Pancreas (tissue), 10 donors: ENCODE data around the gene ATP8B4. TPM values are rescaled to one million over a fixed set of nuclear protein-coding genes. Genes with fewer than 3 reads are reported as not detected.

Experiments
- ATAC-seq, 4 donors: fragments of 200-7000 bp; cut with Tn5 transposase; one replicate each; pipeline versions ENCODE4 v1.8.0 to v1.9.1; 2020; ENCODE audit warnings: mild to moderate bottlenecking in 4 of 4, moderate library complexity in 4 of 4
- DNase-seq, 6 donors: peaks; one replicate each; pipeline ENCODE4 v3.0.0-alpha.2; 2020
- FAIRE-seq: peaks from 2 replicates; lab custom pipeline; 2012; peaks lifted over from hg19 to GRCh38; lab: Jason Lieb, UNC
- H3K27ac ChIP-seq, 4 donors: fragments of 200-600 bp; sonication (generic); 1 replicate in 3 of 4; 2 replicates in 1 of 4; pipeline versions ENCODE4 v1.5.0 to v1.8.0; 2020
- H3K27me3 ChIP-seq, 4 donors: fragments of 200-600 bp; one replicate each; pipeline ENCODE4 v1.8.0; 2021
- H3K36me3 ChIP-seq, 3 donors: fragments of 200-600 bp; sonication (generic) in 1 of 3; one replicate each; pipeline versions ENCODE4 v1.5.0 to v1.8.0; 2020 to 2021
- H3K4me1 ChIP-seq, 3 donors: fragments of 200-600 bp; one replicate each; pipeline ENCODE4 v1.8.0; 2021
- H3K4me3 ChIP-seq, 4 donors: fragments of 200-600 bp; sonication (generic) in 2 of 4; one replicate each; pipeline versions ENCODE4 v1.5.0 to v1.8.0; 2020 to 2021
- H3K9me3 ChIP-seq, 4 donors: fragments of 200-600 bp; one replicate each; pipeline ENCODE4 v1.8.0; 2021
- WGBS, 2 donors: extraction: QIAGEN DNeasy Blood & Tissue Kit; methylation state at CpG; one replicate each; pipeline ENCODE4 v1.1.7; 2013; 5-methylcytosine and 5-hydroxymethylcytosine counted together
- intact Hi-C, 3 donors: fragments of 100-400 bp; cut with DNase I; formaldehyde crosslinking; loops; one replicate each; pipeline versions ENCODE4 v1.11.1 to v1.14.2; 2022
- polyA plus RNA-seq, 2 donors: library from polyadenylated mRNA; stranded (reverse); fragments of 200-250 nt; gene quantifications; one replicate each; pipeline ENCODE4 v1.2.3, GENCODE V29; 2013
- total RNA-seq, 6 donors: library from RNA; stranded (reverse); fragmentation: NEBNext Ultra II Directional in 4 of 6; extraction: Animal tissue kit (Norgen Biotek cat#: 25700) in 4 of 6; gene quantifications; one replicate each; pipeline versions ENCODE4 v1.2.1 to v1.2.4, GENCODE V29; 2021 to 2023
- TF ChIP-seq, protein P1 (sequence below), 4 donors: fragments of 200-600 bp; sonication (generic) in 3 of 4; IDR thresholded peaks; one replicate each; pipeline versions ENCODE4 v1.5.0 to v1.8.0; 2021; ENCODE audit warnings: antibody characterized with exemption in 4 of 4
- donor health status: healthy with polysubstance abuse.
- donor health status: DM: no; HTN: no; CAD: no; lungs with moderate emphysema.
- donor health status: DM: no; HTN: no; CAD: no.
- donor health status: control.
- donor health status: control.
- donor health status: Bipolar disorder and iron deficiency.
- donor health status: DM: yes; HTN: yes; CAD: no.
- donor health status: DM: no; HTN: no; CAD: no.
- donor health status: DM: no; HTN: no; CAD: no.
- donor health status: DM: yes; HTN: yes; CAD: no.

Gene ATP8B4
- total and polyA plus RNA-seq, 8 donors = 0.55 to 5.3 (median 0.97) TPM

DNA sequence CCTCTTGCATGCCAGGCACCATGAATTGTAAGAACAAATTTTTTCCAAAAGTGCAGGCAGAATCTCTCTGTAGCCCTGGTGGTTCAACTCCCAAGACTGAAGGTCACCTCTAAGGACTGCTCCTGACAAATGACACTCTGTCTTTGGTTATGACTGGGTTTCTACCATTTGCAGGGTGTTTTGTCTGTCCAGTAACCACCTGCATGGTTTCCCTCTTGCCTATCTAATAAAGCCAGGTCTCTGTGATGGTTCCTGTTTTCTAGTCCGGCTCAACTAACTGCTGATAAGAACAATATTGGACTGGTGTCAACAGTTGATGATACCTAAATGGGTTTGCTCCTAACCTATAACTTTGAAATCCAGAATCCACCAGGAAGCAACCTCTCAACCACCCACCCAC lies 43.7 kb downstream of the ATP8B4 start:
- Histone ChIP-seq H3K27me3 (no peaks in the 10 kb centered on the region), H3K27ac (no peak overlapping the region), H3K4me1 (no peaks in the 10 kb centered on the region), H3K9me3 (no peaks in the 10 kb centered on the region), H3K36me3 (no peaks in the 10 kb centered on the region), H3K4me3 (no peak overlapping the region)
- intact Hi-C loops = no loop called here
- TF ChIP-seq, protein P1, sequence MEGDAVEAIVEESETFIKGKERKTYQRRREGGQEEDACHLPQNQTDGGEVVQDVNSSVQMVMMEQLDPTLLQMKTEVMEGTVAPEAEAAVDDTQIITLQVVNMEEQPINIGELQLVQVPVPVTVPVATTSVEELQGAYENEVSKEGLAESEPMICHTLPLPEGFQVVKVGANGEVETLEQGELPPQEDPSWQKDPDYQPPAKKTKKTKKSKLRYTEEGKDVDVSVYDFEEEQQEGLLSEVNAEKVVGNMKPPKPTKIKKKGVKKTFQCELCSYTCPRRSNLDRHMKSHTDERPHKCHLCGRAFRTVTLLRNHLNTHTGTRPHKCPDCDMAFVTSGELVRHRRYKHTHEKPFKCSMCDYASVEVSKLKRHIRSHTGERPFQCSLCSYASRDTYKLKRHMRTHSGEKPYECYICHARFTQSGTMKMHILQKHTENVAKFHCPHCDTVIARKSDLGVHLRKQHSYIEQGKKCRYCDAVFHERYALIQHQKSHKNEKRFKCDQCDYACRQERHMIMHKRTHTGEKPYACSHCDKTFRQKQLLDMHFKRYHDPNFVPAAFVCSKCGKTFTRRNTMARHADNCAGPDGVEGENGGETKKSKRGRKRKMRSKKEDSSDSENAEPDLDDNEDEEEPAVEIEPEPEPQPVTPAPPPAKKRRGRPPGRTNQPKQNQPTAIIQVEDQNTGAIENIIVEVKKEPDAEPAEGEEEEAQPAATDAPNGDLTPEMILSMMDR (IDR thresholded peaks at IDR 0.05) = no peak
- ATAC-seq (no peak), FAIRE-seq (no peak), DNase-seq (no peak)
- WGBS, 2 donors = 29 to 60% methylated on average over 1 of the region's 1 CpG

DNA sequence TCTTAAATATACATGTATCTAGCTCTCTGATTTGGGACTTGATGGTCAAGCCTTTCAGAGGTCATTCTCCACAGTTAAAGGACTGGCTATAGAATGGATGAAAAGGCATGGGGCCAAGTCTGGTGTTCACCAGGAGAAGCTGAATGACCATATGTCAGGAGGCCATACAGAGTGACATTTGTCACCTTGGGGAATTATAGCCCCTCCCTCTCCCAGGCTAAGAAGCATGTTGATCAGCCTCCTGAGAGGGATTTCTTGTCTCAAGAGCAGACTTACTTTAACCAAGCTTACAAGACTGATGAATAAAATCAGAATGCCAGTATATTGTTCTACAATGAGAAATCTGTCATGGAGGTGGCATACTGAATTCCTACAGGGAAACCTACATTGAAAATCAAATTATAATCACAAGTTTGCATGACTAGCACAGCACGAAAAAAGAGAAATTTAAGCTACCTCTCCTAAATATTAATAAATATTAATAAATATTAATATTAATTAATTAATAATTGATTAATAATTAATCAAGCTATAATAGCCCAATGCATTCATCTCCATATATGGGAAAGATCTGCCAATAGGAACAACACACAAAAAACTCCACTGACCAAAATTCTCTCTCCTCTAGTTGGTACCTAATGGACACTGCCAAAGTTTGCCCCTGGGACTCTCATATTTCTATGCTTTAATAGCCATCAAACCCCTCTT lies 47.3 kb downstream of the ATP8B4 start:
- 94 to 98% methylated on average over 1 of the region's 1 CpG for WGBS, 2 donors
- no peak for FAIRE-seq
- intact Hi-C loops = no loop called here

GRCh38 chr15:50068016-50068415 lies 51.0 kb downstream of the ATP8B4 start:
- H3K9me3 ChIP-seq = no peaks in the 10 kb centered on the region
- 70 to 73% methylated on average over 3 of the region's 3 CpGs for WGBS, 2 donors
- no peaks in the 10 kb centered on the region for H3K36me3 ChIP-seq
- TF ChIP-seq, protein P1 (IDR thresholded peaks at IDR 0.05) = no peak
- DNase-seq (no peak), FAIRE-seq (no peak), ATAC-seq (no peak)
- no peak overlapping the region for H3K27ac ChIP-seq
- H3K27me3 ChIP-seq = no peaks in the 10 kb centered on the region
- no peak overlapping the region for H3K4me3 ChIP-seq
- intact Hi-C loops = no loop called here
- no peaks in the 10 kb centered on the region for H3K4me1 ChIP-seq

More for the DNA sequence above, 47.3 kb downstream of the ATP8B4 start:
- no peak overlapping the region for H3K4me3 ChIP-seq
- H3K36me3 ChIP-seq = no peaks in the 10 kb centered on the region
- TF ChIP-seq, protein P1 (IDR thresholded peaks at IDR 0.05) = no peak
- DNase-seq (no peak), ATAC-seq (no peak)
- no peaks in the 10 kb centered on the region for H3K9me3 ChIP-seq
- no peaks in the 10 kb centered on the region for H3K4me1 ChIP-seq
- no peaks in the 10 kb centered on the region for H3K27me3 ChIP-seq
- no peak overlapping the region for H3K27ac ChIP-seq

DNA sequence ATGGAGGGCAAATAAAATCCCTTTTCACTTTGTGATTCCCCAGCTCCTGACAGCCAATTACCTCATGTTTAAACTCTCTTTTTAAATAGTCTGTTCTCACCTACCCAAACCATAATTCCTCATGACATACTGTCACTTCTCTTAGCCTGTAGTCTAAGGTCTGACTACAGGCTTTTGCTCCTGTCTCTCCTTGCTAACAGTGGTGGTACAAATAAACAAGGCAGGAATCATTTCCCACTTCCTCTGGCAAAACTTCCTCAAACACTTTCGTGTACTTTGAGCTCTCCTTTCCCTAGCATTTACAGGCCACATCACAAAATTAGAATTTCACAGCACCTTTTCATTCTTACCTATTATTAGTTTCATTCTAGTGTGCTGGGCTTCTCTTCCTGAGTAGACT lies 51.8 kb downstream of the ATP8B4 start:
- TF ChIP-seq, protein P1 (IDR thresholded peaks at IDR 0.05) = no peak
- Histone ChIP-seq H3K9me3 (no peaks in the 10 kb centered on the region), H3K36me3 (no peaks in the 10 kb centered on the region), H3K27ac (no peak overlapping the region), H3K27me3 (no peaks in the 10 kb centered on the region), H3K4me3 (no peak overlapping the region), H3K4me1 (no peaks in the 10 kb centered on the region)
- 24 to 41% methylated on average over 1 of the region's 1 CpG for WGBS, 2 donors
- DNase-seq (no peak), FAIRE-seq (no peak), ATAC-seq (no peak)
- intact Hi-C loops = no loop called here

DNA sequence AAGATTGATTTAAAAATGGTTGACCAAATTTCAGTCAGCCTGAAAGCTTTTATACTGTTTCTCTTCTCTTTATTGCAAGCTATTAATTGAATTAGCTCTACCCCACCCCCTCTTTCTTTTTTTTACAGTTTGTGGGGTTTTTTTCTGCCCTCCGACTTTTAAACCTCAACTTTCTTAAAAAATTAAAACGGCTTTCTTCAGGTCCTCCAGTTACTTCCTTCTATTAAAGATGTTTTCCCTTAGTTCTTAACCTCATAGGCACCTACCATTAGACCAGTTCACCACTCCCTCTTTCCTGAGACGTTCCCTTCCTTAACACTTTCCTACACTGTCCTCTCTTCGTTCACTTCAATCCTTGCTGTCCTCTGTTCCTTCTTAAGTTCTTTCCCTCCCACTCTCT lies 52.4 kb downstream of the ATP8B4 start:
- FAIRE-seq = no peak

More for the DNA sequence above, 52.4 kb downstream of the ATP8B4 start:
- Histone ChIP-seq H3K4me1 (no peaks in the 10 kb centered on the region), H3K27me3 (no peaks in the 10 kb centered on the region), H3K4me3 (no peak overlapping the region), H3K36me3 (no peaks in the 10 kb centered on the region), H3K9me3 (no peaks in the 10 kb centered on the region), H3K27ac (no peak overlapping the region)
- 59 to 78% methylated on average over 4 of the region's 4 CpGs for WGBS, 2 donors
- DNase-seq (no peak), ATAC-seq (no peak)
- intact Hi-C loops = no loop called here
- TF ChIP-seq, protein P1 (IDR thresholded peaks at IDR 0.05) = no peak
